ENCODE measurements around the gene BMERB1.

BMERB1 gene

GRCh38 chr16:15542734-15543347, 108.5 kb downstream of the BMERB1 start:
- no peak for TF ChIP-seq GATA2 (IDR thresholded peaks at IDR 0.05; ENCODE audit: low read depth, low read length)
- TF ChIP-seq GATA3 (IDR thresholded peaks at IDR 0.05; ENCODE audit: low read depth, low read length): no peak

DNA sequence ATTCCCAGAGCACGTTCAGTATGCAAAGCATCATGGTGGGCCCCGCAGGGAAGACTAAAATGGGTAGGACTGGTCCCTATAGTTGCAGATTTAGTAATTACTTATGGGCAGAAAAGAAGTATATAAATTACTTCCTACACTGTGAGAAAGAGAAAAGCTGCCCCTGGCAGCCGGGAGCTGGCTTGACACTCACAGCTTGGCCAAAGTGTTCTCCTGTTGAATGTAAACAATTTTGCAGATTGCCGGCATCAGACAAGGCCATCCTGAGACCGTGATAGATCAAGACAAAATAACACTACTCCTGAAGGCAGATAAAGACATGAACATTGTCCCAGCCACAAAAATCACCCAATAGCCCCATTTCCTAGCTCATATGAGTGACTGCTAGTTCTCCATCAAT, 110.0 kb downstream of the BMERB1 start:
- no peak for TF ChIP-seq GATA2 (IDR thresholded peaks at IDR 0.05; ENCODE audit: low read depth, low read length)
- no peak for TF ChIP-seq GATA3 (IDR thresholded peaks at IDR 0.05; ENCODE audit: low read depth, low read length)

DNA sequence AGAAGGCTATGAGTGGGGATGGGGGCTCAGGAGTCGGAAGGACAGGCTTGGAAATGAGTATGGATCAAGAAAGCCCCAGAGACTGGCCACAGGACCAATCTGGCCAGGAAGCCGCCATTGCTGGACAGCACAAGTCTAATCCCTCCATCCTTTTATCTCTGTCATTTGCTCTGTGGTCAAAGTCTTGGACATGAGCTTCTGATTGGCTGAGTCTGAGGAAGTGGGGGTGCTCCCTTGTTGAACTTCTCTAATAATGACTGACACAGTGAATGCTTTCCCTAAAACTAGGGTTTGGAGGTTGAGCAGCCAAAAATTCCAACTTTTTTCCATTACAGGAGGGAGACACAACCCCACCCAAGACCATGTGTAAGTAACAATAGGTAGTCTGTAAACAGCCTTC, 111.2 kb downstream of the BMERB1 start:
- TF ChIP-seq GATA3 (IDR thresholded peaks at IDR 0.05; ENCODE audit: low read depth, low read length): no peak
- no peak for TF ChIP-seq GATA2 (IDR thresholded peaks at IDR 0.05; ENCODE audit: low read depth, low read length)

GRCh38 chr16:15547768-15548096, 113.3 kb downstream of the BMERB1 start:
- TF ChIP-seq GATA3 (IDR thresholded peaks at IDR 0.05; ENCODE audit: low read depth, low read length) (no peak), GATA2 (IDR thresholded peaks at IDR 0.05; ENCODE audit: low read depth, low read length) (no peak)

GRCh38 chr16:15548482-15548891, 114.1 kb downstream of the BMERB1 start:
- TF ChIP-seq GATA3 (IDR thresholded peaks at IDR 0.05; ENCODE audit: low read depth, low read length) (no peak), GATA2 (IDR thresholded peaks at IDR 0.05; ENCODE audit: low read depth, low read length) (no peak)

GRCh38 chr16:15552507-15552906, 118.1 kb downstream of the BMERB1 start:
- no peak for TF ChIP-seq GATA3 (IDR thresholded peaks at IDR 0.05; ENCODE audit: low read depth, low read length)
- TF ChIP-seq GATA2 (IDR thresholded peaks at IDR 0.05; ENCODE audit: low read depth, low read length): no peak

- TF ChIP-seq GATA3 (IDR thresholded peaks at IDR 0.05; ENCODE audit: low read depth, low read length) (no peak), GATA2 (IDR thresholded peaks at IDR 0.05; ENCODE audit: low read depth, low read length) (no peak)
Observed at GRCh38 chr16:15553313-15554088, 119.1 kb downstream of the BMERB1 start.

- TF ChIP-seq GATA3 (IDR thresholded peaks at IDR 0.05; ENCODE audit: low read depth, low read length) (no peak), GATA2 (IDR thresholded peaks at IDR 0.05; ENCODE audit: low read depth, low read length) (no peak)
Observed at GRCh38 chr16:15556130-15556529, 121.7 kb downstream of the BMERB1 start.

DNA sequence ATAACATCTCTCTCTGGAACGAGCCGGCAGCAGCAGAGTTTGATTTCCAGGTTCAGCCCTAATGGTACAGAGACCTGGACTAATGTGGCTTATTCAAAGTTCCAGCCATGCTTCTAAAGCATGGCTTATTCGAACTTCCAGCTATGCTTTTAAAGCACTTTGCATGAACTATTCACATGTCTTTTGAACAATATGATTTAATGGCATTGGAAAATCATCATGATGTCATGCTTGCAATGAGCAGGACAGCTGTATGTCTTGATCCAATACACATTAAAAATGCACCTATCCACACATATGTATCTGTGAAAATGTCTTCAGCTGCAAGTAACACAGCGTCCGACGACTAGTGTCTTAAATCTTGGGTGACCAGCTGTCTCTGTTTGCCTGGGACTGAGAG, 122.9 kb downstream of the BMERB1 start:
- TF ChIP-seq GATA3 (IDR thresholded peaks at IDR 0.05; ENCODE audit: low read depth, low read length): no peak
- peak; percentile 48 for TF ChIP-seq GATA2 (IDR thresholded peaks at IDR 0.05; ENCODE audit: low read depth, low read length)

- TF ChIP-seq GATA3 (IDR thresholded peaks at IDR 0.05; ENCODE audit: low read depth, low read length): no peak
- no peak for TF ChIP-seq GATA2 (IDR thresholded peaks at IDR 0.05; ENCODE audit: low read depth, low read length)
Observed at GRCh38 chr16:15559176-15559575, 124.8 kb downstream of the BMERB1 start.

GRCh38 chr16:15564604-15565339, 130.4 kb downstream of the BMERB1 start:
- TF ChIP-seq GATA3 (IDR thresholded peaks at IDR 0.05; ENCODE audit: low read depth, low read length) (no peak), GATA2 (IDR thresholded peaks at IDR 0.05; ENCODE audit: low read depth, low read length) (no peak)

DNA sequence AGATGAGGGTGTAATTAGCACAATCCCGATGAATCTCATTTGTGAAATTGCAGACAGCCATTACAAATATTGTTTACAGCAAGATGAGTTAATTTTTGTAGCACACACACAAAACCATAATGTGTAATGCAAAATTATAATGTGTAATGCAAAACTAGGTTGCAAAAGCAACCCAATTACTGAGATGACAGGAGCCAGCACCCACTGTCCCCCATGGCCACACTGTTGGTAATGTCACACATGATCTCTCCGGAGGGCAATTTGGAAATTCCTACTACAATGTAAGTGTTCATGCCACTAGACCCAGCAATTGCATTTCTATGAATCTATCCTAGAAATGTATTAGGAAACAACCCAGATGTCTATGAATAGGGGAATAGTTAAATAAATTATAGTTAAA, 131.7 kb downstream of the BMERB1 start:
- no peak for TF ChIP-seq GATA2 (IDR thresholded peaks at IDR 0.05; ENCODE audit: low read depth, low read length)

- TF ChIP-seq GATA3 (IDR thresholded peaks at IDR 0.05; ENCODE audit: low read depth, low read length) (no peak), GATA2 (IDR thresholded peaks at IDR 0.05; ENCODE audit: low read depth, low read length) (no peak)
Observed at GRCh38 chr16:15567823-15568222, 133.4 kb downstream of the BMERB1 start.

DNA sequence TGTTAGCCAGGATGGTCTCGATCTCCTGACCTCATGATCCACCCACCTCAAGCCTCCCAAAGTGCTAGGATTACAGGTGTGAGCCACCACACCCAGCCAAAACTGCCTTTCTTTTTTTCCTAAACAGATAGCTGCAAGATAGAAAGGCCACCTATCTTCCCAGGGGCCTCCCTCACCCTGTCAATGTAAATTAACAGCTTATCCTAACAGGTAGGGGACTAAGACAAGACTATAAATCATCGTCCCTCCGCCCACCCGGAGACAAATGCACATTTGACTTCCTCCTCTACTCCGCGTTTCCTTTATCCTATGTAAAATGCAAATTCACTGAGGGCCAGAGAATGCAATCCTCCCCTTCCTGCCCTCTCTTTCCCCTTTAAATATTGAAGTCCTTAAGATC, 137.2 kb downstream of the BMERB1 start:
- TF ChIP-seq GATA2 (IDR thresholded peaks at IDR 0.05; ENCODE audit: low read depth, low read length) (no peak), GATA3 (IDR thresholded peaks at IDR 0.05; ENCODE audit: low read depth, low read length) (no peak)

Measured in SH-SY5Y (cell line).